Ecto neural progenitor cell (in vitro differentiated cells): Measurements from ENCODE around the gene EMID1.

Experiments
- DNase-seq: peaks from one replicate; pipeline ENCODE4 v3.0.0-alpha.2; 2018; ENCODE audit warnings: low spot score

EMID1 gene

DNA sequence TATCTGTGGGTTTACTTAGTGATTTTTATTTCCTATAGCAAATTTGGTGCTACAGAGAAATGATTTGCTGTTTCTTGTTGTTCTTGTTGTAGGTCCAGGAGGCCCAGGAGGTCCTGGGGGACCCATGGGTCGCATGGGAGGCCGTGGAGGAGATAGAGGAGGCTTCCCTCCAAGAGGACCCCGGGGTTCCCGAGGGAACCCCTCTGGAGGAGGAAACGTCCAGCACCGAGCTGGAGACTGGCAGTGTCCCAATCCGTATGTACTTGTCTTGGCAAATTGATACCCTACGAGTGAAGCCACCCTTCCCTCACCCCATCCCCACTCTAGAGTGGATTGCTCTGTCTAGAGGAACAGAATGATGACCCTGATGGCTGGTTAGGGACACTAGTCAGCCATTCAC lies 92.9 kb downstream of the EMID1 start:
- no peak for DNase-seq

DNA sequence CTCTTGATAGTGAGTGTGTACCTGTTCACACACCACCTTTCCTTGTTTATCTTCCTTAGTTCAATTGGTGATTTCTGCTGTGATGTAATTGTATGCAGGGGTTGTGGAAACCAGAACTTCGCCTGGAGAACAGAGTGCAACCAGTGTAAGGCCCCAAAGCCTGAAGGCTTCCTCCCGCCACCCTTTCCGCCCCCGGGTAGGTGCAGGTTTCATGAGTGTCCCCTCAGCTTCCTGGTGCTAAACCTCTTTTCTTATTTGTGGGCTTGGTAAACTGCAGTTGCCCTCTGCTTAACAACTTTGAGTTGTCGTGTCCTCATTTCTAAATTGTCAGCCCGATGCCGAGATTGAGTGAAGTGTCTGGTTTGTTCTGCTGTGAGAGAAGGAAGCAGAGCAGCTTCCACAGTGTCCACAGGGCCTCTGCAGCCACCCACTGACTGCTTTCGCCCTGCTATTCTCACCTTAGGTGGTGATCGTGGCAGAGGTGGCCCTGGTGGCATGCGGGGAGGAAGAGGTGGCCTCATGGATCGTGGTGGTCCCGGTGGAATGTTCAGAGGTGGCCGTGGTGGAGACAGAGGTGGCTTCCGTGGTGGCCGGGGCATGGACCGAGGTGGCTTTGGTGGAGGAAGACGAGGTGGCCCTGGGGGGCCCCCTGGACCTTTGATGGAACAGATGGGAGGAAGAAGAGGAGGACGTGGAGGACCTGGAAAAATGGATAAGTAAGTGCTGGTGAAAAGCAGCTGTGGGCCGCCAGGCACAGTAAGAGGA lies 93.6 kb downstream of the EMID1 start:
- no peak for DNase-seq

DNA sequence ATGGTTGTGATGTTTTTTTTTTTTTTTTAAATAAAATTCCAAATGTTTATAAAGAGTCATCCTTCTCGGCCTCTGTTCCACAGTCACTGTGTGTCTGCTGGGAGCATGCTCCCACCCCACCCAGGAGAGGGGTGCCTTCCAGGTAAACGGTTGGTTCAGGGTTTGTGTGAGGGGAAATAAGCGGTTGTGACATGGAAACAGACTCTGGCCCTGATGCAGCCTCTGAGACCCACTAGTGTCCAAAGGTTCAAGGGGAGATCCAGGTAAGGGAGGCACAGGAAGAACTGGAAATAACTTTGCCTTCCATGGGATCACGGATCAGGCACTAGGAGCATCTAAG lies 94.7 kb downstream of the EMID1 start:
- no peak for DNase-seq

DNA sequence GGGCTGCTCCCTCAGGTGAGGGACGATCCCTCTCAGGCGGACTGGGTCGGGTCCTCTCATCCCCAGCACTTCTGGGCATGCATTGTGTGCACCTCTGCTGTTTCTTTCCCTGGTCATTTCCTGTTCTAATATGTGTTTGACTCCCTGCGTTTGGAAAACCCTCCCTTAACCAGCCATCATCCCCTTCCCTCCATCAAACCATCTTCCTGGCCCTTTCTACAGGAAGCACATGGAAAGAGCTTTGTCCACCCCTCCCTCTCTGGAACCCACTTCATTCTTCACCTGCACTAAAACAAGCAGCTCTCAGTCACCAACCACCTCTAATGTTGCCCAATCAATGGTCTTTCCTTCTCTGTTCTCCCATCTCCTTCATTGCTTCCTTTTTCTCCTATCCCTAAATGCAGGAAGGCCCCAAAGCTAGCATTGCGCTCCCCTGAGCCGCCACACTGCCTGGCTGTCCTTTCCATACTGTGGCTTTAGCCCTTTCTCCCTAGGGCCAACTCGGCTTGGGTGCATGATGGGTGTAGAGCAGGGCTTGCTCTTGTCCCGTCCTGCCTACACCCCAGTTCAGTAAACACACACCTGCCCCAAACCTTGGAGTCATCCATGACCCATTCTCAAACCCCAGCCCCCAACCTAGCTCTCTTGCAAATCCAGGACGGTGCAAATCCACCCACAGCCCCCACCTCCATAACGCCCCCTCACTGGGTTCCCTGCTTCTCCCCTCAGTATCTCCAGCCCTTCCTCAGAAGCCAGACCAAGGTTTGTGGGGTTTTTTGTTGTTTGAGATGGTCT lies 95.3 kb downstream of the EMID1 start:
- DNase-seq = no peak

DNA sequence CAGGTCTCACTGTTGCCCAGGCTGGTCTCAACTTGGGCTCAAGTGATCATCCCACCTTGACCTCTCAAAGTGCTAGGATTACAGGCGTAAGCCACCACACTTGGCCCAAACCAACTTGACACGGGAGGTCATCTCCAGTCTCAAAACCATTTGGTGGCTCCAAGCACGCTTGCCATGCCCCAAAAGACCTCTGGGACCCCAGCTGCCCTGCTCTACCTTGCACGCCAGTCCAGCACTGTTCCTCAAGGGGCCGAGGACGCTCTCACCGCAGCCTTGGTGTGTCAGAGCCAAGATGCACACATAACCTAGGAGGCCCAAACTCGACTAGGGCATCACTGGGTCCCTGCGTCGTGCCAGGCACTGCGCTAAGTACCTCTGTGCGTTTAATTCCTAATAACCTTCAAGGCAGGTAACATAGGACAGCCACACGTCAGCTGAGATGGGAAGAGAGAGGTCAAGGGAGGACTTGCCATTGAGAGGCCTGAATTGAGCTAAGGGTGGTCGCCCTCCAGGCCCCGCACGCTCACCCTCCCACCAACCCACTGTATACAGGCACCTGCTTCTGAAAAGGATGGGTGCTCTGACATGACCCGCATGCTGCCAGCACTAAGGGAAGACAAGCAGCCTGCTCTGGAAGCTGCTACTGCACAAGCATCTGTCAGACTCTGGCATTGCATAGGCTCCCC lies 96.2 kb downstream of the EMID1 start:
- no peak for DNase-seq

- DNase-seq = no peak
These were observed 96.6 kb downstream of the EMID1 start for GRCh38 chr22:29302402-29302680.

DNA sequence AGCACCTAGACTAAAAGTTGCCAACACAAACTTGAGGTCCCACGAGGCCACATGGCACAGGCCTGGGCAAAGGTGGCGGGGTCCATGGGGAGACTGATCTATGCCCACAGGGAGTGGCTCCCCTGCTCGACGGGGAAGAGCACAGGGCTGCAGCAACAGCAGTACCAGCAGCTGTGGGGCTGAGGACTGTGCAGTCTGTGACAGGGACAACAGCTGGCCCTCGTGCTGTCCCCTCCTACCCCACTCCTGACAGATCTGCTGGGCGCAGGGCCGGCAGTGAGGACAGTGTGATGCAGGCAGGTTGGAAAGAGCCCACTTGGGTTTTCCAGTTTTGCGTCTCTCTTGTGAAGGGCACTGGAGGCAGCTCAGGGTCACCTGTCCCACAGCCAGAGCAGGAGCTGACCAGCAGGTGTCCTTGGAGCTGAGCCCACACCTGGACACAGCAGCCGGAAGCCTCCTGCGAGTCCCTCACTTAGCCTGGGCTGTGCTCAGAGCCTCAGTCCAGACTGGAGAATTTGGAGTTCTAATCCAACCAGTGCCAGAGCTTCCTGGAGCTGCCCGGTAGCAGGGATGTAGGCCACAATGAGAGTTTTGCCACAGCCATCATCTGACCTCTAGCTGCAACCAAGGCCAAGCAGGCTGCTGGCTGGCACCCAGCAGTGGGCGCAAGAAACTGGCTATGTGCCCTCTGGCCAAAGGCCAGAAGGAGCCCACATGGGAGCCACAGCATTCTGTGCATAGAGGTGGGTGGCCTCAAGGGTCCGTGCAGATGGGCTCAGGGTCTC lies 97.2 kb downstream of the EMID1 start:
- peak; percentile 52 for DNase-seq

DNA sequence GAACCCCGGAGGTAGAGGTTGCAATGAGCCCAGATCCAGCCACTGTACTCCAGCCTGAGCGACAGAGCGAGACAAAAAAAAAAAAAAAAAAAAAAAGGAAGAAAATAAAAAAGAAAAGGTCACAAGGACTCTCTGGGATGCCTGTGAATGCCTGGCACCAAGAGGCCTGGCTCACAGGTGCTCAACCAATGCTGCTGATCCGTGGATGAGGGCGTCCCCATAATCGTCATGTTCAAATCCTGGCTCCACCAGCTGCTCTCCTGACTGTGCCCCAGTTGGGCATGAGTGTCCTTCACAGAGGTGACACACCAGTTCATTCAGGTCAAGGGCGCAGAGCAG lies 100.1 kb downstream of the EMID1 start:
- DNase-seq = no peak

DNA sequence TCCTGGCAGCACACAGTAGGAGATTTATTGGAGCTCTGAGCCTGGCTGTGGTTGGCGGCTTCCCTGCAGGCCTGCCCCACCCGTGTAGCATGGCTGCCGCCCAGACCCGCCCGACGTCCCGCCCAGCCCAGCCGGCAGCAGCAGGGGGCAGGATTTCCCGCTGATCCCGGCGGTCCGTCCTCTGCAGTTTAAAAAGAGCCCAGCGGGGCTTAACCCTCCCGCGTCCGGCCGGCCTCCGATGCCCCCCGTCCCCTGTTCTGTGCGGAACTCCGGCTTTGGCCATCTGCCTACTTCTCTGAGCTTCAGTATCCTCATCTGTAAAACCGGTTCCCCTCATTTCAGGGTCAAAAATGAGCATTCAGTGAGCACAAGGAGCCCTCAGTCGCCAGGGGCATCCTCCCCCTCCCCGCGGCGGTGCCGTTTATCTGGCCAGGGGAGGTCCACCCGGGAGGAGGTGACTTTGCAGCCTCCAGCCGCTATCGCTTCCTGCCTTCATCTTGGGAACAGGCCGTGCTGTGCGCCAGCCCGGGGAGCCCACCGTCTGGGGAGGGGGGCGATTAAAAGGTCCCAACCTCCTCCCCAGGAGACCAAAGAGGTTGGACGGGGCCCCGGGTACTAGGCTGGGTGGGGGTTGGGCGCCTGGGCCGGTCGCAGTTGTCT lies 100.6 kb downstream of the EMID1 start, which contains the start of gene GAS2L1:
TSS of gene GAS2L1 (plus strand) at position 476 of the 660 bp plus-strand sequence. CDS start 1,456 bp downstream, outside the sequence.
- peak; percentile 87 for DNase-seq

DNA sequence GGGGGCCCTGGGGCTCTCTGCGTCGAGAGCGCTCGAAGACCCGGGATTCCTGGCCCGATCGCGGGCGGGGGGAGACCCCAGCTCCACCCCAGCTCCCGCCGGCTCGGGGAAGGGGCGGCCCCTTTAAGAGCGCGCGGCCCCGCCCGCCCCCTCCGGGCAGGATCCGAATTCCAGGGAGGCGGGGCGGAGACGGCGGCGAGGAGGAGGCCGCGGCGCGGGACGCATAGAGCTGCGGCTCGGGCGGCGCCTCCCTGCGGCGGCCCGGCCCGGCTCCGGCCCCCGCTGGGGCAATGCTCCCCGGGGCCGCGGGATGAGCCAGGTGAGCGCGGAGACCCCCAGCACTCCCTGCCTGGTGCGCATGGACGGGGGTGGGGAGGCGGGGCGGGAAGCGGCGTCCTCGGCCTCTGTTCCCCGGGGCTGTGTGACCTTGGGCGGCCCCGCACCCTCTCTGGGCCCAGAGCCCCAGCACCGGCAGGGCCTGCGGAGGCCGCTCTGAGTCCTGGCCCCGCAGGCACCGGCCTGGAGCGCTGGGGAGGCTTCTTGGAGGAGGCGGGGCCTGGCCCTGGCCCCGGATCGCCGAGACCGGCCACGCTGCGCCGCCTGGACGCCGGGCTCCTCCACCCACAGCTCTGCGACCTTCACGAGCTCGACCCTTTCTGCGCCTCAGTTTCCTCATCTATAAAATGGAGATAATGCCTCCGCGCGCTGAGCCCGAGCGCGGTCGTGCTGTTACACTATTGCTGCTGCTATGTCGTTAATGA lies 101.3 kb downstream of the EMID1 start:
- DNase-seq = peak; percentile 93

DNA sequence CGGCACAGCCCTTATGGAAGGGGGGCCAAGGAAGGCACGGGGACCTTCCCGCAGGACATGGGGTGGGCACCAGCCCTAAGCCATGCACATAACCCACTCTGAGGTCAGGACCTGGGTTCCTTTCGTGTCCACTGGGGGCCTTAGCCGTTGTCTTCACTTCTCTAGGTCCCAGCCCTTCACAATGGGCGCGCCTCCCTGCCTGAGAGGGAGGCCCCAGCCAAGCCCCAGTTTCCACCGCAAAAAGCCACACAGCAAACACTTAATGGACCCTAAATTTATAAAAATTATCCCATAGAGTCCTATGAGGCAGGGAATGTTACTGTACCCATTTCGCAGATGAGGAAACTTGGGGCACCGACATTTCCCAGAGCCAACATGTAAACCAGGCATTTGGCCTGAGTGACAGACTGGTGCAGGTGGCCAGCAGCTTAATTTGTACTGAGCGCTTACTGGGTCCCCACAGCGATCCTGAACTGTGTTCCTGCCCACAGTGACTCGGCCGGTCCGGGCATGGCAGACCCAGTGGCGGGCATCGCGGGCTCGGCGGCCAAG lies 102.0 kb downstream of the EMID1 start:
- no peak for DNase-seq

GRCh38 chr22:29308148-29308790 lies 102.6 kb downstream of the EMID1 start:
- DNase-seq = peak; percentile 53

GRCh38 chr22:29308791-29309262 lies 103.1 kb downstream of the EMID1 start:
- DNase-seq = no peak
